ENCODE data around the gene ADAM12.

- TF ChIP-seq CTCF (IDR thresholded peaks at IDR 0.05; ENCODE audit: low read depth, low read length, poor library complexity, severe bottlenecking), result no peak
- TF ChIP-seq EZH2phosphoT487 (IDR thresholded peaks at IDR 0.05; ENCODE audit: borderline replicate concordance, low read length), result no peak
Observed at GRCh38 chr10:126014309-126014708, 374.0 kb downstream of the ADAM12 start.

Data from DOHH2 (cell line).